Measurements from ENCODE around the gene NREP.

NREP gene

DNA sequence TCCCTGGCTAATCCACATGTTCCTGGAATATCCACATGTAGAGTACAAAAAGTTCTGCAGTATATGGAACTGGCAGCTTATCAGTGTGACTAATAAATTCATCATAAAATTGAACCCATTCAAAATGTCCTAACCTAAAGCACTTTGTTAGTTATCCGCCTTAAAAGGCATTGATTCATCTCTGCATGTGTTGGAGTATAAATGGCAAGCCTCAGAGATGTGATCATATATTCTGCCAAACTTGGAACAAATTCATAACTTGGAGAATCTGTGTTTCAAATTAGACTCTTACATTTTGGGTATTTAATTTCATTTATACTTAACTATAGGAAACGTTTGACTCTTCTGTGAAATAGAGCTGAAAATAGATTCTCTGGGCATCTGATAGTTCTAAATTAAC lies 25.2 kb upstream of the NREP start:
- no peak overlapping the region for H3K9ac ChIP-seq (ENCODE audit: low read length)
- H3K4me1 ChIP-seq (ENCODE audit: insufficient read depth, low read length) = peaks cover 13% of the 10 kb centered on the region
- no peak overlapping the region for H3K27ac ChIP-seq (ENCODE audit: low read depth, low read length)
- H3K36me3 ChIP-seq (ENCODE audit: insufficient read depth, low read length) = no peaks in the 10 kb centered on the region
- no peak overlapping the region for H3K4me3 ChIP-seq (ENCODE audit: low read depth in 1 of 2, low read length in 2 of 2)
- no peaks in the 10 kb centered on the region for H3K27me3 ChIP-seq (ENCODE audit: control insufficient read depth in 1 of 2, insufficient read depth in 2 of 2, low read length in 2 of 2)
- H3K9me3 ChIP-seq (ENCODE audit: low read length) = no peaks in the 10 kb centered on the region

DNA sequence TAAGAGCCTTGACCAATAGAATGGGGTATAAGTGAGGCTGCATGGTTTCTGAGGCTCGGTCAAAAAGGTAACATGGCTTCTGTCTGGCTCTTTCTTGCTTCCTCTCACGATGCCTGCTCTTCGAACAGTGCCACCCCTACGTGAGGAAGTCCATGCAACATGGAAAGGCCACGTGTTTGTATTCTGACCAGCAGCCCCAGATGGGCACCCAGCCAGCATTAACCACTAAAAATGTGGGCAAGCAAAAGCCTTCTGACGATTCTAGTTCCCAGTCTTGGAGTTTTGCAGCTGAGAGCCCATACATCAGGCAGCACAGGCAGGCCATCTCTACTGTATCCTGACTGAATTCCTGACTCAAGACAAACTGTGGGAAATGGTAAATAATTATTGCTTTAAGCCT lies 24.2 kb upstream of the NREP start:
- Histone ChIP-seq H3K27ac (ENCODE audit: low read depth, low read length) (no peak overlapping the region), H3K4me1 (ENCODE audit: insufficient read depth, low read length) (peaks cover 13% of the 10 kb centered on the region), H3K9ac (ENCODE audit: low read length) (no peak overlapping the region), H3K4me3 (ENCODE audit: low read depth in 1 of 2, low read length in 2 of 2) (no peak overlapping the region), H3K9me3 (ENCODE audit: low read length) (no peaks in the 10 kb centered on the region), H3K36me3 (ENCODE audit: insufficient read depth, low read length) (no peaks in the 10 kb centered on the region), H3K27me3 (ENCODE audit: control insufficient read depth in 1 of 2, insufficient read depth in 2 of 2, low read length in 2 of 2) (no peaks in the 10 kb centered on the region)

DNA sequence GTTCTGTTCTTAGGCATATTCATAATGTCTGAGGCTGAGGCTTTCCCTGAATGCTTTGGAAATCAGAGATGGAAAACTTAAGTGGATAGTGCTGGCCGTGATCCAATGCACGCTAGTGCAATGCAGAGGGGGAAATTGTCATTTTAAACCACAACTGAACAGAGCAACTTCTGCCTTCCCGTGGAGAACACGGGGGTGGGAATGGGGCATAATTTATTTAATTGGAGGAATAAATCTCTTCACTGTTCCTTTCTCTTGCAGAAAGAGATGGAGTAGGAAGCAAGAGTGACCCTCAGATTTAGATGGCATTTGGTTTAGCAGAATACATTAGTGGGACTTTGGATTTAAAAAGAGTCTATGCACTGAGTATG lies 22.9 kb upstream of the NREP start:
- Histone ChIP-seq H3K9ac (ENCODE audit: low read length) (no peak overlapping the region), H3K9me3 (ENCODE audit: low read length) (no peaks in the 10 kb centered on the region), H3K27me3 (ENCODE audit: control insufficient read depth in 1 of 2, insufficient read depth in 2 of 2, low read length in 2 of 2) (no peaks in the 10 kb centered on the region), H3K27ac (ENCODE audit: low read depth, low read length) (no peak overlapping the region), H3K36me3 (ENCODE audit: insufficient read depth, low read length) (no peaks in the 10 kb centered on the region), H3K4me3 (ENCODE audit: low read depth in 1 of 2, low read length in 2 of 2) (no peak overlapping the region), H3K4me1 (ENCODE audit: insufficient read depth, low read length) (peaks cover 18% of the 10 kb centered on the region)

DNA sequence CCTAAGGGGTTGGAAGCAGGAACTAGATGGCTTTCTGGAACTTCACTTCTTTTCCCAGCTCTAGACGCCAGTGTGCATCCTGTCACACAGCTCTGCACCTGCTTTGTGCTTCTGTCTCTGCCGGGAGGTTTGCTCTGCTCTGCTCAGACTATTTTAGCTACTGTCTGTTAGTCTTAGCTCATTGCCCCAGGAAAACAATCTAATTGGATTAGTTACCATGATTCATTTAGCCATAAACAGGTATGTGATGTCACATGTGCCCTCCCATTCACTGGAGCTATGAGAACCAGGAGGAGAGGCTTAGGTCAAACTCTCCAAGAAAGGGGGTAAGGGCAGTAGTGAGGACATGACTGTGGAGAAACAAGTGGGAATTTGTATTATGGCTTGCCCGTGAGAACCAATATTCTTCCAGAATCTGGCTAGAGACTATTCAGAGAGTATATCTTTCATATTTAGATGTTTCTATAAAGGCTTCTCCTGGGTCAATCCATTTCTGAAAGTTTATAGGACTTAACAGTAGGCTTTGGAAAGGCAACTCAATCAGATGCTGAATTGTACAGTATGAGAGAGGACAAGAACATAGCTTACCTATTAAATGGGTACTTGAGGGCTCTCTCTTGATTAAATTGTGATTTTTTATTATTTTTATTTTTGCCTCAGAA lies 22.4 kb upstream of the NREP start:
- Histone ChIP-seq H3K4me1 (ENCODE audit: insufficient read depth, low read length) (peaks cover 23% of the 10 kb centered on the region), H3K27me3 (ENCODE audit: control insufficient read depth in 1 of 2, insufficient read depth in 2 of 2, low read length in 2 of 2) (no peaks in the 10 kb centered on the region), H3K9me3 (ENCODE audit: low read length) (no peaks in the 10 kb centered on the region), H3K27ac (ENCODE audit: low read depth, low read length) (no peak overlapping the region), H3K4me3 (ENCODE audit: low read depth in 1 of 2, low read length in 2 of 2) (no peak overlapping the region), H3K9ac (ENCODE audit: low read length) (no peak overlapping the region), H3K36me3 (ENCODE audit: insufficient read depth, low read length) (no peaks in the 10 kb centered on the region)

DNA sequence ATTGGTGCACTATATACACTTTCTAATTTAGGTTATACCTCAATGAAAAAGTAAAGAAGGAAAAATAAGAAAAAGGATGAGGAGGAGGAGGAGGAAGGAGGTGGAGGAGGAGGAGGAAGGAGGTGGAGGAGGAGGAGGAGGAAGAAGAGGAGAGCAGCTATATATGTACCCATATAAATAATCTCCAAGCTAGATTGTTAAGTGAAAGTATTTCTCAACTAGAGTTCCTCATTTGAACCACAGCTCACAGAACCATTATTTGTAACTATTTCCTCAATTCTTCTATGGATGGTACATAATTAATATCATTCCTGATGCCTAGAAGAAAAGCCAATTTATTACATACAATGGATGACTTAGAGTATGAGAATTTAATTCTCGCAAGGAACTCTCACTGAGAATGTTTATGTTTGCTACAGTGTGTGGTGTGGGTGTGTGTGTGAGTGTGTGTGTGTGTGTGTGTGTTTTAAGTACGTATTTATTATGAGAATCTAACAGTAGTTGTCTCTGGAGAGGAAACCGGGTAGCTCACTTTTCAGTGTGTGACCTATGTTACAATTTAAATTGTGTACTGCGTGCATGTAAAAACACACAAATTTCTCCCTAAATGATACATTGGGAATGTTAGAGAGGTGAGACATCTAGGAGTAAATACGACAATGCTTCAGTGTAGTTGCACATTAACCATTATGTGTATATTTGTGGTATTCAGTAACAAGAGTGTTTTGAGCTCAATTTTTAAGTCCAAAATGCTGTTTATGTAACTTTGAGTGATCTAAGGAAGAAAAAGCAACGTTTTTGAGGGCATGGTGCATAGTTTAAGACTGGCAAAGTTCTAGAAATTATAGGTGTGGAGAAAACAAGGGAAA lies 20.2 kb upstream of the NREP start:
- H3K9ac ChIP-seq (ENCODE audit: low read length) = no peak overlapping the region
- H3K27ac ChIP-seq (ENCODE audit: low read depth, low read length) = no peak overlapping the region
- peaks cover 29% of the 10 kb centered on the region for H3K4me1 ChIP-seq (ENCODE audit: insufficient read depth, low read length)
- no peaks in the 10 kb centered on the region for H3K36me3 ChIP-seq (ENCODE audit: insufficient read depth, low read length)
- H3K9me3 ChIP-seq (ENCODE audit: low read length) = no peaks in the 10 kb centered on the region
- H3K4me3 ChIP-seq (ENCODE audit: low read depth in 1 of 2, low read length in 2 of 2) = no peak overlapping the region
- H3K27me3 ChIP-seq (ENCODE audit: control insufficient read depth in 1 of 2, insufficient read depth in 2 of 2, low read length in 2 of 2) = no peaks in the 10 kb centered on the region

DNA sequence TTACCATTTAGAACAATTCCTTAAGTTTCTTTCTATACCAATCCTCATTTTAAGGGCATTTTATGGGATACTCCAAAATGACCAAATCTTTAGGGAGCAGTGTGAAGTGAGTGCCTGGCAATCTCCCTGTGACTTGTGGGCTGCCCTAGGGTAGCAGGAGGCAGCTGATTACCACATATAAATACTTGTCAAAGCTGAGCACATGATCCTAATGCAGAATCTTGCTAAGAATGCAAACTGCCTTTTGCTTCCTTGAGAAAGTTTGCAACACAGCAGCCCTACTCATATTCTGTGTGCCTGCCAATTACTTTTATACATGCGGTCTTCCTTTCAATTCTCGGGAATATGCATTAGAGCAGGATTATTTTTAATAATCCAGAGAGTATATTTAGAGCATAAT lies 18.2 kb upstream of the NREP start:
- no peak overlapping the region for H3K9ac ChIP-seq (ENCODE audit: low read length)
- H3K4me3 ChIP-seq (ENCODE audit: low read depth in 1 of 2, low read length in 2 of 2) = no peak overlapping the region
- no peaks in the 10 kb centered on the region for H3K9me3 ChIP-seq (ENCODE audit: low read length)
- H3K27ac ChIP-seq (ENCODE audit: low read depth, low read length) = no peak overlapping the region
- H3K4me1 ChIP-seq (ENCODE audit: insufficient read depth, low read length) = peaks cover 28% of the 10 kb centered on the region
- H3K36me3 ChIP-seq (ENCODE audit: insufficient read depth, low read length) = no peaks in the 10 kb centered on the region
- H3K27me3 ChIP-seq (ENCODE audit: control insufficient read depth in 1 of 2, insufficient read depth in 2 of 2, low read length in 2 of 2) = no peaks in the 10 kb centered on the region

DNA sequence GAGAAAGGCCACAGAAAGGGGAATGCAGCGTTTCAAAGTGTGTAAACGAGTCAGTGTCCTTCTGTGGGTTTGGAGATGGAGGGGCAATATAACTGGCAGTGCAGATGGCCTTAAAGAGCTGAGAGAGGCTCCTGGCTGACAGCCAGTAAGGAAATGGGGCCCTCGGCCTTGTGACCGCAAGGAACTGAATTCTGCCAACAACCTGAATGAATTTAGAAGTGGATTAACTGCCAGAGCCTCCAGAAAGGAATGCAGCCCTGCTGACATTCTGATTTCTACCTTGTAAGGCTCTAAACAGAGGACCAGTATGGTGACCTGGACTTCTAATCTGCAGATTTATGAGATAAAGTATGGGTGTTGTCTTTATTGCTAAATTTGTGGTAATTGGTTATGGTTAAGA lies 17.5 kb upstream of the NREP start:
- no peaks in the 10 kb centered on the region for H3K27me3 ChIP-seq (ENCODE audit: control insufficient read depth in 1 of 2, insufficient read depth in 2 of 2, low read length in 2 of 2)
- no peak overlapping the region for H3K4me3 ChIP-seq (ENCODE audit: low read depth in 1 of 2, low read length in 2 of 2)
- H3K9me3 ChIP-seq (ENCODE audit: low read length) = no peaks in the 10 kb centered on the region
- no peak overlapping the region for H3K9ac ChIP-seq (ENCODE audit: low read length)
- peak overlapping the region; percentile 1 for H3K27ac ChIP-seq (ENCODE audit: low read depth, low read length)
- peaks cover 21% of the 10 kb centered on the region for H3K4me1 ChIP-seq (ENCODE audit: insufficient read depth, low read length)
- no peaks in the 10 kb centered on the region for H3K36me3 ChIP-seq (ENCODE audit: insufficient read depth, low read length)

DNA sequence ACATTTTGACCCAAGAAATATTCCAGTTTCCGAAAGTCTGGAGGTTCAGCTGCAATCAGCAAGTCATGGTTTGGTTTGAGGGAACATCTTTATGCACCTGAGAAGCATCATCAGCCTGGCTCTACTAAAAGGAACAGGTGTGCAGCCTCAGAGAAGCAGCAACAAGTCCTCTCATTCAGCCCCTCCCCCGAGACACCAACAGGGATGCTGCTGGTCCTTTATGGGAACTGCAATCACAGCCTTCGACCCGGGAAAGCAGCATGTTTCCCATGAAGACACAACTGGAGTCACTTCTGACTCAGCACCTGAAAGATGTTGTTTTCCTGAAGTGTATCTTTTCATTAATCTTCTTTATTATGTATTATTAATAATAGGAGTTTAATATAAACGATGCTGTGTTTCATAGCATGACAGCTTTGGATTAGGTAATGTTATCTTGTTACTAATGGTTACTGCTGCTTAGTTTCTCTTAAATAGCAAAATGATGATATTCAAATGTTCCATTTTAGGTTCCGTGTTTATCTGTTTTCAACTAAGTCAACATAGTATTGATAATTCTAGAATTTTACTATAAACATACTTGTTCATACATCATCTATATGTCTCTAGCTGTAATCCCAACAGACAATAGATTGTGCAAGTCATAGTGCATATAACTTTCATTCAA lies 15.6 kb upstream of the NREP start:
- no peaks in the 10 kb centered on the region for H3K36me3 ChIP-seq (ENCODE audit: insufficient read depth, low read length)
- no peak overlapping the region for H3K4me3 ChIP-seq (ENCODE audit: low read depth in 1 of 2, low read length in 2 of 2)
- H3K4me1 ChIP-seq (ENCODE audit: insufficient read depth, low read length) = peaks cover 16% of the 10 kb centered on the region
- H3K27me3 ChIP-seq (ENCODE audit: control insufficient read depth in 1 of 2, insufficient read depth in 2 of 2, low read length in 2 of 2) = no peaks in the 10 kb centered on the region
- no peak overlapping the region for H3K27ac ChIP-seq (ENCODE audit: low read depth, low read length)
- no peak overlapping the region for H3K9ac ChIP-seq (ENCODE audit: low read length)
- H3K9me3 ChIP-seq (ENCODE audit: low read length) = no peaks in the 10 kb centered on the region

DNA sequence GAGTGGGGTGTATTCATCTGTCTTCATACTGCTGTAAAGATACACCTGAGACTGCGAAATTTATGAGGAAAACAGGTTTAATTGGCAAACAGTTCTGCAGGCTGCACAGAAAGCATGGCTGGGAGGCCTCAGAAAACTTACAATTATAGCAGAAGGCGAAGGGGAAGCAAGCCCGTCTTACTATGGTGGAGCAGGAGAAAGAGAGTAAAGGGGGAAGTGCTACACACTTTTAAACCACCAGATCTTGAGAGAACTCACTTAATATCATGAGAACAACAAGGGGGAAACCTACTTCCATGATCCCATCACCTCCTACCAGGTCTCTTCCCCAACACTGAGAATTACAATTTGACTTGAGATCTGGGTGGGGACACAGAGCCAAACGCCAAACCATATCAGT lies 12.5 kb upstream of the NREP start:
- Histone ChIP-seq H3K4me3 (ENCODE audit: low read depth in 1 of 2, low read length in 2 of 2) (no peak overlapping the region), H3K4me1 (ENCODE audit: insufficient read depth, low read length) (peaks cover 7% of the 10 kb centered on the region), H3K27me3 (ENCODE audit: control insufficient read depth in 1 of 2, insufficient read depth in 2 of 2, low read length in 2 of 2) (no peaks in the 10 kb centered on the region), H3K27ac (ENCODE audit: low read depth, low read length) (no peak overlapping the region), H3K36me3 (ENCODE audit: insufficient read depth, low read length) (no peaks in the 10 kb centered on the region), H3K9ac (ENCODE audit: low read length) (no peak overlapping the region), H3K9me3 (ENCODE audit: low read length) (no peaks in the 10 kb centered on the region)

DNA sequence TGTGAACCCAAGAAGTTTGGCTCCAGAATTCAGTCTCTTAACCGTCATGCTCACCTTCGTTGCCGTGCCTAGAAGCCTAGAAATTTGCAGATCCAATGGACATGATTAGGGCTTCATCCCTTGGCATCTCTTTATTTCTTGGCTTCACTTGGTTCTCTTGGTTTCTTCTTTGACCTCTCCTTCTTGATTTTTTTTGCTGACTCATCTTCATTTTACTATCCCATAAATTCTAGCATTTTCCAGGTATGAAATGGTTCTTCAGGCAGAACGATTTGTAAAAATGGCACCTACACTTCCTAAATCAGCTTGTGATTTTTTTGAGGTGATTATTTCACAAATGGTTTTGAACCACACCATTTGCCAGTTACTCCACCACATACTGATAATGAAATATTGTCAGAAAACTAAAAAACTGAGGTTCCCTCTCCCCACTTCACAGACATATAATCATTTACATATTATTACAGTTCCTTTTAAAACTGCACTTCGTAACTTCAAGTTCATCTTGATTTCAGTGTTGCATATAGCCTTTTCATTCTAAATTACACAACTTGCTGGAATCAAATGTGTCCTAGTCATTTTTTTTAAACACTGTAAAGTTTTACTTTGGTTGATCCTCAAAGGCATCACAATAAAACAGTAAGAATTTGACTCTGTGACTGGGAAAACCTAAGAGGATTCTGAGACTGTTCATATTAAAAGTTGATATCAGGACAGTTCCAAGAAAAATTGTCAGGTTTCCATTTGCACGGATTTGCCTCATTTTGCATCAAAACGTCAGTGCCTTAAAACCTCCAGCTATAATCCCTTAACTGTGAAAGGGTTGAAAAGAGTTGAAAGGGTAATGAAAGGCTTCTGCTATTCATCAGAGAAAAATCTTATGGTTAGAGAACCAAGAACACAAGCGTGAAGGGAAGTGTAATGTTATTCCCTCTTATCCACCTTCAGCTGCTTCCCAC lies 8.9 kb upstream of the NREP start:
- H3K9me3 ChIP-seq (ENCODE audit: low read length) = no peaks in the 10 kb centered on the region
- no peak overlapping the region for H3K4me3 ChIP-seq (ENCODE audit: low read depth in 1 of 2, low read length in 2 of 2)
- H3K27ac ChIP-seq (ENCODE audit: low read depth, low read length) = no peak overlapping the region
- no peak overlapping the region for H3K9ac ChIP-seq (ENCODE audit: low read length)
- no peaks in the 10 kb centered on the region for H3K4me1 ChIP-seq (ENCODE audit: insufficient read depth, low read length)
- no peaks in the 10 kb centered on the region for H3K36me3 ChIP-seq (ENCODE audit: insufficient read depth, low read length)
- H3K27me3 ChIP-seq (ENCODE audit: control insufficient read depth in 1 of 2, insufficient read depth in 2 of 2, low read length in 2 of 2) = no peaks in the 10 kb centered on the region

DNA sequence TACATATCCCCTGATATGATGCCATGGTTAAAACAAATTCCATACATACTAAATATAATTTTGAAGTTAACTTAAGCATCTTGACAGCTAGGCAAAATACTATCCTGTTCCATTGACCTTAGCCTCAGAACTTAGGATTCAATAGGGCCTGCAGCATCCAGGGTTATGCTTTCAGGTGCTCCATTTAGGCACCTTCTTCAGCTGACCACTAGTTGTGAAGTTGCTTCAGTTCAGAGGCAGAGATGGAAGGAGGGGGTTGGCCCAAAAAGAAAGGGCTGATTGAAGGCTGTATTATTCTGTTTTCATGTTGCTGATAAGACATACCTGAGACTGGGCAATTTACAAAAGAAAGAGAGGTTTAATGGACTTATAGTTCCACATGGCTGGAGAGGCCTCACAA lies 7.0 kb upstream of the NREP start:
- Histone ChIP-seq H3K36me3 (ENCODE audit: insufficient read depth, low read length) (no peaks in the 10 kb centered on the region), H3K9me3 (ENCODE audit: low read length) (no peaks in the 10 kb centered on the region), H3K27me3 (ENCODE audit: control insufficient read depth in 1 of 2, insufficient read depth in 2 of 2, low read length in 2 of 2) (no peaks in the 10 kb centered on the region), H3K27ac (ENCODE audit: low read depth, low read length) (no peak overlapping the region), H3K4me3 (ENCODE audit: low read depth in 1 of 2, low read length in 2 of 2) (no peak overlapping the region), H3K4me1 (ENCODE audit: insufficient read depth, low read length) (no peaks in the 10 kb centered on the region), H3K9ac (ENCODE audit: low read length) (no peak overlapping the region)
